Neural cell (in vitro differentiated cells): ENCODE measurements around the gene NCAPD2. TPM values are rescaled to one million over a fixed set of nuclear protein-coding genes. Genes with fewer than 3 reads are reported as not detected.

ENCODE experiments used
- H2AFZ ChIP-seq: fragments of 200-600, 300-800 bp; sonication (generic), shearing (Covaris generic); 2 replicates; pipeline ENCODE4 v1.6.0; 2014; ENCODE audit warnings: low read depth, mild to moderate bottlenecking, antibody characterized with exemption, low read length, moderate library complexity
- H3F3A ChIP-seq: fragments of 200-600 bp; shearing (Covaris generic); 2 replicates; pipeline ENCODE4 v1.6.1; 2016; ENCODE audit warnings: mild to moderate bottlenecking, moderate library complexity, mixed read lengths, antibody characterized with exemption, low read length; ENCODE audit not compliant: insufficient read depth, poor library complexity, severe bottlenecking
- H3K27ac ChIP-seq: fragments of 200-600, 300-800 bp; sonication (generic), shearing (Covaris generic); 2 replicates; pipeline ENCODE4 v1.5.1; 2014; ENCODE audit warnings: mild to moderate bottlenecking, low read length, moderate library complexity
- H3K27me3 ChIP-seq: fragments of 300-800, 200-600 bp; sonication (generic), shearing (Covaris generic); 2 replicates; pipeline ENCODE4 v1.6.0; 2014; ENCODE audit warnings: mild to moderate bottlenecking, low read depth, low read length, moderate library complexity; ENCODE audit not compliant: insufficient read depth
- H3K36me3 ChIP-seq: fragments of 300-800, 200-600 bp; sonication (generic), shearing (Covaris generic); 2 replicates; pipeline ENCODE4 v1.5.1; 2014; ENCODE audit warnings: mild to moderate bottlenecking, antibody characterized with exemption, low read length, moderate library complexity; ENCODE audit not compliant: insufficient read depth
- H3K4me2 ChIP-seq: fragments of 300-800, 200-600 bp; sonication (generic), shearing (Covaris generic); 2 replicates; pipeline ENCODE4 v1.6.0; 2014; ENCODE audit warnings: mild to moderate bottlenecking, low read length
- H3K4me3 ChIP-seq: fragments of 300-800, 200-600 bp; sonication (generic), shearing (Covaris generic); 2 replicates; pipeline ENCODE4 v1.5.1; 2014; ENCODE audit warnings: mild to moderate bottlenecking, low read length, moderate library complexity
- H3K79me2 ChIP-seq: fragments of 200-600 bp; shearing (Covaris generic); replicated peaks from 2 replicates; pipeline ENCODE4 v1.6.0; 2014; ENCODE audit warnings: mild to moderate bottlenecking, low read length, moderate library complexity; ENCODE audit not compliant: insufficient read depth
- H3K9ac ChIP-seq: fragments of 300-800, 200-600 bp; sonication (generic), shearing (Covaris generic); 2 replicates; pipeline ENCODE4 v1.6.1; 2016; ENCODE audit warnings: mild to moderate bottlenecking, low read length, mixed read lengths
- H3K9me2 ChIP-seq: fragments of 200-600 bp; shearing (Covaris generic); 2 replicates; pipeline ENCODE4 v1.6.1; 2016; ENCODE audit warnings: mild to moderate bottlenecking, low read length, mixed read lengths; ENCODE audit not compliant: insufficient read depth
- H3K9me3 ChIP-seq: fragments of 200-600, 300-800 bp; sonication (generic), shearing (Covaris generic); 2 replicates; pipeline ENCODE4 v1.6.1; 2016; ENCODE audit warnings: mild to moderate bottlenecking, mixed run types, low read length, moderate library complexity, mixed read lengths
- H4K20me1 ChIP-seq: fragments of 200-600 bp; shearing (Covaris generic); 2 replicates; pipeline ENCODE4 v1.6.1; 2016; ENCODE audit warnings: mild to moderate bottlenecking, mixed run types; ENCODE audit not compliant: insufficient read depth
- EP300 ChIP-seq: fragments of 450-650 bp; conservative IDR thresholded peaks from 2 replicates; pipeline ENCODE4 v1.6.1; 2014; ENCODE audit warnings: antibody characterized with exemption, mild to moderate bottlenecking, moderate library complexity; ENCODE audit not compliant: poor library complexity, severe bottlenecking
- EZH2 ChIP-seq: fragments of 200-600, 300-800 bp; shearing (Covaris generic), sonication (generic); IDR thresholded peaks from 2 replicates; pipeline ENCODE4 v1.6.1; 2014; ENCODE audit warnings: antibody characterized with exemption, low read length, borderline replicate concordance, mild to moderate bottlenecking; ENCODE audit not compliant: insufficient read depth, poor library complexity, severe bottlenecking
- MXI1 ChIP-seq: fragments of 450-650 bp; conservative IDR thresholded peaks from 2 replicates; pipeline ENCODE4 v1.6.1; 2014; ENCODE audit warnings: antibody characterized with exemption, mild to moderate bottlenecking; ENCODE audit not compliant: poor library complexity, severe bottlenecking
- POLR2AphosphoS5 ChIP-seq: IDR thresholded peaks from 2 replicates; pipeline ENCODE4 v1.6.1; 2012
- RAD21 ChIP-seq: fragments of 450-650 bp; conservative IDR thresholded peaks from 2 replicates; pipeline ENCODE4 v1.6.1; 2014; ENCODE audit warnings: antibody characterized with exemption, mild to moderate bottlenecking, moderate library complexity
- REST ChIP-seq: IDR thresholded peaks from 2 replicates; pipeline ENCODE4 v1.6.1; 2012; ENCODE audit warnings: borderline replicate concordance
- SMC3 ChIP-seq: fragments of 450-650 bp; conservative IDR thresholded peaks from 2 replicates; pipeline ENCODE4 v1.6.1; 2014; ENCODE audit warnings: antibody characterized with exemption, mild to moderate bottlenecking, moderate library complexity; ENCODE audit not compliant: poor library complexity
- TAF1 ChIP-seq: IDR thresholded peaks from 2 replicates; pipeline ENCODE4 v1.6.1; 2012; ENCODE audit warnings: low read depth
- polyA plus RNA-seq: library from polyadenylated mRNA; depleted of rRNA; stranded (reverse); fragments of >200 nt; gene quantifications from 2 replicates; pipeline ENCODE4 v1.2.3, GENCODE V29; 2014
- TF ChIP-seq, protein P1 (sequence below): fragments of 450-650 bp; IDR thresholded peaks from 2 replicates; pipeline ENCODE4 v1.5.1; 2014; ENCODE audit warnings: antibody characterized with exemption, mild to moderate bottlenecking, moderate library complexity; ENCODE audit not compliant: poor library complexity, severe bottlenecking

Gene NCAPD2
- polyA plus RNA-seq, 1 donor from 2014 or later = 4.5 TPM

- Histone ChIP-seq H3F3A (no peaks in the 10 kb centered on the region), H3K79me2 (no peaks in the 10 kb centered on the region), H3K4me3 (no peak overlapping the region), H3K27me3 (no peaks in the 10 kb centered on the region), H3K9me2 (no peaks in the 10 kb centered on the region), H3K27ac (peak overlapping the region; percentile 58), H3K36me3 (no peaks in the 10 kb centered on the region), H2AFZ (peak overlapping the region; percentile 83), H4K20me1 (no peaks in the 10 kb centered on the region), H3K9ac (peak overlapping the region; percentile 70), H3K4me2 (no peak overlapping the region), H3K9me3 (no peaks in the 10 kb centered on the region)
- TF ChIP-seq MXI1 (no peak), POLR2AphosphoS5 (no peak), TAF1 (no peak), SMC3 (no peak), EP300 (no peak), REST (no peak), RAD21 (no peak), EZH2 (no peak)
- TF ChIP-seq, protein P1, sequence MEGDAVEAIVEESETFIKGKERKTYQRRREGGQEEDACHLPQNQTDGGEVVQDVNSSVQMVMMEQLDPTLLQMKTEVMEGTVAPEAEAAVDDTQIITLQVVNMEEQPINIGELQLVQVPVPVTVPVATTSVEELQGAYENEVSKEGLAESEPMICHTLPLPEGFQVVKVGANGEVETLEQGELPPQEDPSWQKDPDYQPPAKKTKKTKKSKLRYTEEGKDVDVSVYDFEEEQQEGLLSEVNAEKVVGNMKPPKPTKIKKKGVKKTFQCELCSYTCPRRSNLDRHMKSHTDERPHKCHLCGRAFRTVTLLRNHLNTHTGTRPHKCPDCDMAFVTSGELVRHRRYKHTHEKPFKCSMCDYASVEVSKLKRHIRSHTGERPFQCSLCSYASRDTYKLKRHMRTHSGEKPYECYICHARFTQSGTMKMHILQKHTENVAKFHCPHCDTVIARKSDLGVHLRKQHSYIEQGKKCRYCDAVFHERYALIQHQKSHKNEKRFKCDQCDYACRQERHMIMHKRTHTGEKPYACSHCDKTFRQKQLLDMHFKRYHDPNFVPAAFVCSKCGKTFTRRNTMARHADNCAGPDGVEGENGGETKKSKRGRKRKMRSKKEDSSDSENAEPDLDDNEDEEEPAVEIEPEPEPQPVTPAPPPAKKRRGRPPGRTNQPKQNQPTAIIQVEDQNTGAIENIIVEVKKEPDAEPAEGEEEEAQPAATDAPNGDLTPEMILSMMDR = no peak
Measured at GRCh38 chr12:6452245-6452943, 41.5 kb upstream of the NCAPD2 start.

DNA sequence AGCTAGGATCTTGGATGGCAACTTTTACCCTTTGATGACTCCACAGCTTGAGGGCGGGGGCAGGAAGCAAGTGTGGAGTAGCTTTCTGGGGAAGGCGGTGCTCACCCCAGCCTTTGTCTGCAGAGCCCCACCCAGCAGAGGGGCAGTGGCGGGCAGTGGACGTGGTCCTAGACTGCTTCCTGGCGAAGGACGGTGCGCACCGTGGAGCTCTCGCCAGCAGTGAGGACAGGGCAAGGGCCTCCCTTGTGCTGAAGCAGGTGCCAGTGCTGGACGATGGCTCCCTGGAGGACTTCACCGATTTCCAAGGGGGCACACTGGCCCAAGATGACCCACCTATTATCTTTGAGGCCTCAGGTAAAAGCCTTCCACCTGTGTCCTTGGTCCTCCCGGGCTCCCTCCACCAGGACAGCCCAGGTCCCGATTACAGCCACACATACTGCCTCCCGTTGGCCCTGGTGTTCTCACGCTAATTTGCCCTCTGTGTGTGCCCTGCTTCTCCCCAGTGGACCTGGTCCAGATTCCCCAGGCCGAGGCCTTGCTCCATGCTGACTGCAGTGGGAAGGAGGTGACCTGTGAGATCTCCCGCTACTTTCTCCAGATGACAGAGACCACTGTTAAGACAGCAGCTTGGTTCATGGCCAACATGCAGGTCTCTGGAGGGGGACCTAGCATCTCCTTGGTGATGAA lies 40.8 kb upstream of the NCAPD2 start:
- no peak overlapping the region for H3K27ac ChIP-seq
- no peak overlapping the region for H3K9ac ChIP-seq
- H3K9me3 ChIP-seq = no peaks in the 10 kb centered on the region
- TF ChIP-seq SMC3 = no peak
- TF ChIP-seq, protein P1 = no peak
- TF ChIP-seq REST = no peak
- TF ChIP-seq POLR2AphosphoS5 = no peak
- no peak for TF ChIP-seq MXI1
- TF ChIP-seq EP300 = no peak
- no peak for TF ChIP-seq RAD21
- no peak for TF ChIP-seq EZH2
- no peak for TF ChIP-seq TAF1
- H3K9me2 ChIP-seq = no peaks in the 10 kb centered on the region
- no peaks in the 10 kb centered on the region for H3K79me2 ChIP-seq
- no peaks in the 10 kb centered on the region for H3F3A ChIP-seq
- no peaks in the 10 kb centered on the region for H4K20me1 ChIP-seq
- no peak overlapping the region for H3K4me2 ChIP-seq
- no peak overlapping the region for H2AFZ ChIP-seq
- no peak overlapping the region for H3K4me3 ChIP-seq
- H3K36me3 ChIP-seq = no peaks in the 10 kb centered on the region
- H3K27me3 ChIP-seq = no peaks in the 10 kb centered on the region
